Stimulated activated CD4-positive, alpha-beta T cell treated with anti-CD3 and anti-CD28 coated beads, Interleukin-4, amount 100 ng/mL, for 4 hours (primary cell): Measurements from ENCODE around the gene KRT6C.

Experiments used
- DNase-seq, 2 experiments: peaks; one replicate each; pipeline ENCODE4 v3.0.0-alpha.2; 2020

KRT6C gene

GRCh38 chr12:52434081-52434733, 39.4 kb downstream of the KRT6C start, which contains the start of gene KRT75:
KRT75 (minus strand) TSS chr12:52434371; CDS start chr12:52434304, 67 bp downstream.
- DNase-seq: no peak

DNA sequence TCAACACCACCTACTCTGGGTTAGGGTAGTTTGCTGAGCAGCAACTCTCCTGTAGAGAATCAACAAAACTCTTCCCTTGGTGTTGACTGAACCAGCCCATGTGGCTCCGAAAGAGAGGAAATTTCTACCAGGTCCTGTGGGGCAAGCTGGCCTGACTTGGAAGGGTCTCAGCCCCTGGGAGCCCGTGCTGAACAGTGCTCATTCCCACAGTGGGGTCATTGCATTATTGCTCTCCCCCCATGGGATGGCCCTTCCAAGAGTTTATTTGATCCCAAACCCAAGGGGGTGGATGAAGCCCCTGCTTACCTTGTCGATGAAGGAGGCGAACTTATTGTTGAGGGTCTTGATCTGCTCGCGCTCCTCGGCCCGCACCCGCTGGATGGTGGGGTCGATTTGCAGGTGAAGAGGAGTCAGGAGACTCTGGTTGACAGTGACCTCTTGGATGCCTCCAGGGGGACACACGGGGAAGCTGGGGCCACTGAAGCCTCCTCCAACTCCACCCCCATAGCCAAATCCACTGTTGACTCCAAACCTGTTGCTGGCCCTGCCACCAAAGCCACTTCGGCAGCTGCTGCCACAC, 40.0 kb downstream of the KRT6C start:
- no peak for DNase-seq

GRCh38 chr12:52432559-52433207, 40.9 kb downstream of the KRT6C start:
- no peak for DNase-seq

GRCh38 chr12:52428121-52428520, 45.5 kb downstream of the KRT6C start:
- no peak for DNase-seq

DNA sequence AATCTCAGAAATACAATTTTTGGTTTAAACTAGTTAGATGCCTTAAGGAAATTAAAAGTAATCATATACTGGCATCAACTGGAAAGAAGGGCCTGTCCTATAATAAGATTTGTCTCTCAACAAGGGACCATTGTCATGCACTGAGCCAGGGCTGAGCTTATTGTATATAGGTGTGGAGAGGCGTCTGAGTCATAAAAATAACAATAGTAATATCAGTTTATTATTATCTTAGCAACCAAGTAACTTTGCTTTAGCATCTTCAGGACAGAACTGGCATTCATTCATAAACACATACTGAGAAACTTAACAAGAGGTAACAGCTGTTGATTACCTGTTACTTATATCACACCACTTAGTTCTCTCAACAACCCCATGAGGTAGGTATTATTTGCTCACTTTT, 46.5 kb downstream of the KRT6C start:
- DNase-seq: no peak

DNA sequence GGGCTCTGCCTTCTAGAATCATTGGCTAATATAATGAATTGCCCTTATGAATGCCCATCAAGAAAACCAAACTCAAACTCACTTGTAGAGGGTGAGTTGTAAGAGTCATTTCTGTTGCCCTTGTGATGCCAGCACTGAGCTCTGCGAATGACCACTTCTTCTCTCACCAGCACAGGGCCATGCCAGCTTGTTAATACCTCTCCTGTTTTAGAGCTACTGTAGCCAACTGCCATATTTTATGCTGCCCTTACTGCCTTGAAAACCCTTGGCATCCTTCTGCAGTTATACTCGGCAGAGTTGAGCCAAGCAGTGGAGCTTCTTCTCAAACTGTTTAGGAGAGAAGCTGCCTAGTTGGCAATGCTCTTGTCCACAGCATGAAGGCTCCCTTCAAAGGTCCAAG, 47.6 kb downstream of the KRT6C start:
- DNase-seq: no peak

- DNase-seq: no peak
Observed at GRCh38 chr12:52425466-52425865, 48.1 kb downstream of the KRT6C start.

- DNase-seq: no peak
Observed at GRCh38 chr12:52423661-52424500, 49.7 kb downstream of the KRT6C start.

DNA sequence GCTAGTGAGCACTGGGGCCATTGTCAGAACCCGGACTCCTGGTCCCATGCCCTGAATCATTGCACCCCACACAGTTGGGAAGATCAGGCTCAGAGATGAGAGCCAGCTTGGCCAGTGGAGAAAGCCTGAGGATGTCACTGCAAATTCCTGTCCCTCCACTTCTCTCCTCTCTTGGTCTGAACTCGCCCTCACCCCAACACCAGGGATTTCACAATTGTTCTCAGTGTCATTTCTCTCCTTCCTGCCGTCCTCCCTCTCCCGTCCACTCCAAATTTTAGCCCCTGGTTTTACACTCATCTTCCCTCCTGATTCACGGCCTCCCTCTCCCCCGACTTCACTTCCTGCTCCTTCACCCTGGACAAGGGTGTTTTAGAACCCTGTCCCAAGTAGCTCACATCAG, 50.6 kb downstream of the KRT6C start:
- DNase-seq: no peak

DNA sequence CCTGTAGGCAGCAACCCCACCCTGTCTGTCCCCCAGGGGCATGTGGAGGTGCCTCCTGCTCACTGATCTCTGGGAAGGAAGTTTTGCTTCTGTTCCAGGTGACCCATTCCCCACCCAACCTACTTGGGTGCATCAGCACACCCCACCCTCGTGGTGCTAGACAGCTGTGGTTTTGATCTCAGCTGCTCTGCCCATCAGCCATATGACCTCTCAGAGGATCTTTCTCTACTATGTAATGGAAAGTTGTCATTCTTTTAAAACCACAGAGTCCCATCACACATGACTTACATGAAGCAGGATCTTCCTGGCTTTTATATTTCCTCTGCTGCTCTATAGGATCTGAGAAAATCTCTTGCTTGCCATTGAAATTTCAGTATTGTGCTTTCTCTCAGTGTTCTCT, 53.9 kb downstream of the KRT6C start:
- DNase-seq: no peak

DNA sequence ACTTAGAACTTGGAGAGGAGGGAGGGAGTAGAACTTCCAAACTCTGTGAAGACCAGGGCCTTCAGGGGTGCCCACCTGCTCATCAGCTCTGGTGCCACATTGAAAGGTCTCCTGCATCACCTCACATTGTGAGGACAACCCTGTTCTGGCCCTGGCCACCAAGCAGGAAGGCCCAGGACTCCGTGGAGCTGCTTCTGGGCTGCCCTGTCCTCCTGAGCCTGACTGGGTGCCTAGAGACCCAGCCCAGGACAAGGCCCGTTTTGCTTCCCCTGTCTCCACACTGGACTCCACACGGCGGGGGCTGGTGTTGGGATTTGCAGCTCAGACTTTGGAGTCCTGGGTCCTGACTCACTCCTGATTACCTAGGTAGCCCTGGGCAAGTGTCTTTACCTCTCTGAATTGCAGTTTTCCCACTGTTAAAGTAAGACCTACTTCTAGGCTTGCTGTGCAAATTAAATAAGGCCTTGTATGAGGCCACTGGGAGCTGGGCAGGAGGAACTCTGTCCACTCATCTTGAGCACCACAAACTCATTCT, 55.0 kb downstream of the KRT6C start:
- no peak for DNase-seq
